NCI-H748 treated with DMSO at 0.1 percent for 48 hours (cell line): ENCODE data around the gene CACNA1D.
"Not testable (repeated sequence)": the region's sequence is repeated elsewhere in the genome, so short reads cannot be mapped to it uniquely, and the experiment has no call there.

Experiments used
- DNase-seq: peaks from one replicate; lab custom pipeline; 2025; lab: John Stamatoyannopoulos, UW

CACNA1D gene

DNA sequence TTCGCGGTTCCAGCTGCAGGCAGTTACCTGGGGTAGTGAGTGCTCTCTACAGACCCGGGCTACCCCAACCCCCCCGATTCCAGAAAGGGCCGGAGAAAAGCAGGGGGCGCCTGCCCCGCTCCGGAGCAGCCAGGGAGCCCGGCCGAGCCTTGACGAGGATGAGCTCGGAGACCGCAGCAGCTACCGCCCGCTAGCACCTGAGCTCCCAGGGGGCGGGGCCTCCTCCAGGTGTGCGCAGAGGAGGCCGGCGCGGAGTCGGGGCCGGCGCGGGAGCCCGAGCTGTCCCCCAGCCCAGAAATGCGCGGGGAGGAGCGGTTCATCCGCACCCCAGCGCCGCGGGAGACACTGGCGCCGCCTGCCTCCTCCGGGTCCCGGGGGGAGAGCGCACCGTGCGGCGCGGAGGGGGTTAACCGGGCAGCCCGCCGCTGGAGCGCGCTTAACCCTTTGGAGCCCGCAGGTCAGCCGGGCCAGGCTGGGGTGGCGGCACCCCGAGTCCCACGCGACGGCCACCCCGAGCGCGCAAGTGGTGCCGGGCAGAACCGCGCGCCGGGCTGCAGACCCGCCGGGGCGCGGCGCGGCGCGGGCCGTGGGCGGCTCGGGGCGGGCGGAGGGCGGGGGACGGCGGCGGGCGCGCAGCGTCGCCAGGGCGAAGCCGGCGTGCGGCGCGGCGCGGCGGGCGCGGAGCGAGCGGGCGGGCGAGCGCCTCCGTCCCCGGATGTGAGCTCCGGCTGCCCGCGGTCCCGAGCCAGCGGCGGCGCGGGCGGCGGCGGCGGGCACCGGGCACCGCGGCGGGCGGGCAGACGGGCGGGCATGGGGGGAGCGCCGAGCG is at the start of gene CACNA1D:
Gene CACNA1D (plus strand): TSS at position 649 of the 829 bp plus-strand sequence. CDS start 556 bp downstream, outside the sequence.
- DNase-seq, result peak; percentile 20

DNA sequence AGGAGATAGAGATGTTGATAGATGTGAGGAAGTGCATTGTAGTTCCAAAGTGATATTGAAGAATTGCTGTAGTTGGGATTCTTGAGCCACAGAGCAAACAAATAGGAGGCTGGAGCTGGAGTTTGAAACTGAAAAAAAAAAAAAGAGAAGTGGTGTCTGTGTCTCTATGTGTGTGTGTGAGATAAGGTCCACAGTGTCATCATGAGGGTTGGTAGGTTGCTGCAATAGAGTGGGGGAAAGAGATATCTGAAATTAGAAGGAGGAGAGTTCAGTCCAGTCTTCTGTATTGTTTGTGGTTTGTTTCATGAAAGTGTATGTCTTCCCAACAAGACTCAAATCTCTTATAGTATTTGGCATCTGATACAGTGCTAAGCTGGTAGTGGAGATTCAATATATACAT is 37.3 kb upstream of the CACNA1D start:
- no peak for DNase-seq

DNA sequence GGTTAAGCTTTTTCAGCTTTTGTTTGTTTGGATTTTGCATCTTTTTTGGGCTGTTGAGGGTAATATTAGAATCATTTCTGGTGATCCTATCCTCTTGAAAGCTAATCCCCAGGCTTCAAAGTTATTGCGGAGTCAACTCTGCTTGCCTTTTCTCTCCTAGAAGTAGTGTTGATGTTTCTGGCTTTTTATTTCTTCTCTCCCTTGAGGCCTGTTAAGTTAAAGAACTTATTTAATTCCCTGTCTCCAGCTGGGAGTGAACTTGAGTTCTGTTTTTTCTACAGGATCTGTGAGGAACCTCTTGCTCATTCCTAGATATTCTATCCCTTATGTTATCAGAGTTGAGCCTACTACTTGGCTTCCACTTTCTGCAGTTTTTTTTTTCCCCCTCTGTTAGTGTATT is 34.1 kb upstream of the CACNA1D start:
- no peak for DNase-seq

DNA sequence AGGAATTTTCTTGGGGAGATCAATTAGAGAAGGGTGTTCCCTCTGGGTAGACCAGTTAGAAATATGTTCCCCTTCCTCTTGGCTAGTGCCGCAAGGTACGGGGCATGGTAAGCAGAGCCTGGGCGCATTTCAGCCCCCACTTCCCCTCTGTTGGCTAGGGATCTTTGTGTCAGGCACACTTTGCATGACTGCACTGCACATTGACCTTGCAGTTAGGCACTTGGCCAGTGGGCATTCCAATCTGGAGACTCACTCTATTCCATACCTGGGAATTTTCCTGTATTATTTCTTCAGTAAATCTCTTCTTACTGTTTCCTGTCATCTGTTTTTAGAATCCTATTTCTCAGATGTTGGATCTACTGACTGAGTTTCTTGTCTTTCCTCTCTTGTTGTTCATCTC is 30.0 kb upstream of the CACNA1D start:
- no peak for DNase-seq

DNA sequence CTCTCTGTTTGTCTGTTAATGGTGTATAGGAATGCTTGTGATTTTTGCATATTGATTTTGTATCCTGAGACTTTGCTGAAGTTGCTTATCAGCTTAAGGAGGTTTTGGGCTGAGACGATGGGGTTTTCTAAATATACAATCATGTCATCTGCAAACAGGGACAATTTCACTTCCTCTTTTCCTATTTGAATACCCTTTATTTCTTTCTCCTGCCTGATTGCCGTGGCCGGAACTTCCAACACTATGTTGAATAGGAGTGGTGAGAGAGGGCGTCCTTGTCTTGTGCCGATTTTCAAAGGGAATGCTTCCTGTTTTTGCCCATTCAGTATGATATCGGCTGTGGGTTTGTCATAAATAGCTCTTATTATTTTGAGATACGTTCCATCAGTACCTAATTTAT is 24.7 kb upstream of the CACNA1D start:
- not testable (repeated sequence) for DNase-seq

DNA sequence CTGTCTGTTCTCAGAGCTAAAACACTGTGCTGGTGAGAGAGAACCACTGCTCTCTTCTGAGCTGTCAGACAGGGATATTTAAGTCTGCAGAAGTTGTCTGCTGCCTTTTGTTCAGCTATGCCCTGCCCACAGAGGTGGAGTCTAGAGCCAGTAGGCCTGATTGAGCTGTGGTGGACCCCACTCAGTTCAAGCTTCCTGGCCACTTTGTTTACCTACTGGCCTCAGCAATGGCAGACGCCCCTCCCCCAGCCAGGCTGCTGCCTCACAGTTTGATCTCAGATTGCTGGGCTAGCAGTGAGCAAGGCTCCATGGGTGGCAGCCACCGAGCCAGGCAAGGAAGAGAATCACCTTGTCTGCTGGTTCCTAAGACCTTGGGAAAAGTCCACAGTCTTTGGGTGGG is 21.0 kb upstream of the CACNA1D start:
- DNase-seq, result no peak

DNA sequence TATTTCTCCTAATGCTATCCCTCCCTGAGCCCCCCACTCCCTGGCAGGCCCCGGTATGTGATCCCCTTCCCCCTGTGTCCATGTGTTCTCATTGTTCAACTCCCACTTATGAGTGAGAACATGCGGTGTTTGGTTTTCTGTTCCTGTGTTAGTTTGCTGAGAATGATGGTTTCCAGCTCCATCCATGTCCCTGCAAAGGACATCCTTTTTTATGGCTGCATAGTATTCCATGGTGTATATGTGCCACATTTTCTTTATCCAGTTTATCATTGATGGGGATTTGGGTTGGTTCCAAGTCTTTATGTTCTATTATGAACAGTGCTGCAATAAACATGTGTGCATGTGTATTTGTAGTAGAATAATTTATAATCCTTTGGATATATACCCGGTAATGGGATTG is 18.0 kb upstream of the CACNA1D start:
- not testable (repeated sequence) for DNase-seq

DNA sequence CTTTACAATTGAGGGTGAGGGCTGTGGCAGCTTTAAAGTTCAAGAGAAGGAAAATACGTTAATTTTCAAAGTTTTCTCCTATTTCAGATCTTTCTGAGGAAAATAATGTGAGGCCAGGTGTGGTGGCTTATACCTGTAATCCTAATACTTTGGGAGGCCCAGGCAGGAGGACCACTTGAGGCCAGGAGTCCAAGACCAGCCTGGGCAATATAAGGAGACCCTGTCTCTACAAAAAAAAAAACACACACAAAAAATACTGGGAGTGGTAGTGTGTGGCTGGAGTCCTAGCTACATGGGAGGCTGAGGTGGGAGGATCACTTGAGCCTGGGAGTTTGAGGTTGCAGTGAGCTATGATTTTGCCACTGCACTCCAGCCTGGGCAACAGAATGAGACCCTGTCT is 16.7 kb upstream of the CACNA1D start:
- DNase-seq, result not testable (repeated sequence)

DNA sequence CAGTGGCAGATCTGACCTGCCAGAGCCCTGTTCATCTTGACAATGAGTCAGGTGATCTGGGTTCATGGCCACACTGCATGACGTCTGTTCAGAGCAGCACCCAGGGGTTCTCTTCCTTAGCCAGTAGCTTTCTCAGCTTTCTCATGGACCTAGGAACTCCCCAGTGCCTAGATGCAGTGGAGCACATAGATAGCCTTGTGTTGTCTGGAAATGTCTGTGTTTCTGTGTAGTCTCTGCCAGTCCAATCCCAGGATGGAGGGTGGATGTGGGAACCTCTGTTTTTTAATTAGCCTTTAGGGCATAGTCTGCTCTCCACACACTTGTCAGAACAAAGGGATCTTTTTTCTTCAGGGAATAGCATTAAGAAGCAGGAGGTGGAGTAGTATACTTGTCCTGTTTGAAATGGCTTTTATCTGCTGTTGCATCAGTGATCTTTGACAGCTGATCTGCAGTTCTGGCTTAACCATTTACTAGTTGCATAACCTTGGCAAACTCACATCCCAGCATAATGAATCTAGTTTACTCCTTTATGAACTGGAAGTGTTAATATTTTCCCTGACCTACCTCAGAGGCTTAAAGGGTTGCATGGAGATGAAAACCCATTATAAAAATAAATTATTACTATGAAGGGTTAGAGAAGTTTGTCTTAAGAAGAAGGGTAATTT is 16.1 kb upstream of the CACNA1D start:
- no peak for DNase-seq

DNA sequence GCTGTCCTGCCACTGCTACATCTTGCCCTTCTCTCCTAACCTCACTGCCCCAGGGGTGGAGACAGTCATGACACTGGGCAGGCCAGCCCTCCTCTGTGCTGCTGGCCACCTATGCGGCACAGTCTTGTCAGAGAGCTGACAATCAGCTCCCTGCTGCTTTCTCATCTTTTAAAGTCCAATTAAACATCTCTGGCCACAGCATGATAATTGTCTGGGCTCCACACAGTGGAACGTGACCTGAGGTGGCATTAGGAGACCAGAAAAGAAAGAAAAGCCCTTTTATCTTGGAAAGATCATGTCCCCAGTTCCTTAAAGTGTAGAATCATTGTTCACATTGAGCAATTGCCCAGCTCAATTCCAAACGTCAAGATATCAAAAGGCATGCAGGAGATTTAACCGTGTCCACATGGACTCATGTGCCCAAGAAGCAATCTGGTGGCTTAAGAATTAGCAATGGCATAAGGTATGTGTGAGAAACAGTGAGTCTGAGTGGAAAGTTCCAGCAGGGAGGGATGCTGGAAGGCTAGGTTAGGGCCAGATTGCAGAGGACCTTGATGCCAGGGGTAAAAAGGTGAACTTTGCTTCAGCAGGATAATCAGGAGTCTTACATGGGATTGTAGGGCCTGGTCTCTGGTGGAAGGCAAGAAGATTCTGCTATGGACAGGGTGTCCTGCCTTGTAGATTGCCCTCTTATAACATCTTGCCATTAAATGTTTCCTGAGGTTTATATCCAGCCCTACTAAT is 15.3 kb upstream of the CACNA1D start:
- DNase-seq, result no peak

DNA sequence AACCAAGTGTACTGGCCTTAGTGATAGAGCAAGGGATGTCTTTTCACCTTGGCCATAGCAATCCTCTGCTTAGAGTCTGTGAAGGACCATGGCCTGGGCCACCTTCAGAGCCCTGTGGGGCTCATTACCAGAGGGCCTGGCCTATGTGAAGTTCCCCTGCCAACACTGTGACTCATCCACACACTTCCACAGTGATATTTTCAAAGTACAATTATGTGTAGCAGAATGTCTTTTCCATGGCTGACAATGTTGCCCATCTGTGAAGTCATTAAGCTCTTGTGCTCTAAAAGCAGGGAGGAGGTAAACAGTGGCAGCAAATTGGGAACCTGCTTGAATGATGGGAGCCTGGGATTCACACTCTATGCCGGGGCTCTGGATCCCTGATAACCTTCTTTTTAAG is 12.2 kb upstream of the CACNA1D start:
- DNase-seq, result no peak

DNA sequence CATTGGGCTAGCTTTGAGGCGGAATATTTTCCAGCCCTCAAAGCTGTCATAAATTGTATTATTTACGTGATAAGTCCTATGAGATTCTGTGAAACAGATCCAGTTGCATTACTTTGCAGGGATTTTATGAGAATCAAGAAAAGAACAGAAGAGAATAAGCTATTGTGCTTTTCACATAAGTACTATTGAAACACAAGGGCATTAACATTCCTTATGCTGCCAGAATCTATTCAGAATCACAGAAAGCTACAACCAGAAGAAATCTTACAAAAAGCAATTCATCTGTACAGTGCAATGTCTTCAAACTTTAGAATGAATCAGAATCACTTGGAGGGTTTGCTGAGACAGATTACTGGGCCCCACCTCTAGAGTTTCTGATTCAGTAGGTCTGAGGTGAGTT is 10.6 kb upstream of the CACNA1D start:
- DNase-seq, result no peak

DNA sequence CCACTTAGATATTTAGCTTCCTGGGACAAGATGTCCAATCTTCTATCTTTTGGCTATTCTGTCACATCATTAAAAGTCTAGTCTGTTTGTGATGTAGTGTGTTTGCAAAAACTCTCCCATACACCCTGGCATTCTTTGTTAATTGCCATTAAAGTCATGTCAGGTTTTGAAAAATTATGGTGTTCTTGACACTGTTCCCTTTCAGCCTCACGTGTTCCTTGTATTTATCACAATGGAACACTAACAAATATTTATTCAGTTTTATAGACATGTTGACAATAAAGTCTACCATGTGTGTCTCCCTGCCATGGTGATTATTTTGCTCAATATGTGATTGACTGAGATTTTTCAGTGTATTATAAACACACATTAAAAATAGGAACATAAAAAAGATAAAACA is 9.4 kb upstream of the CACNA1D start:
- DNase-seq, result no peak

DNA sequence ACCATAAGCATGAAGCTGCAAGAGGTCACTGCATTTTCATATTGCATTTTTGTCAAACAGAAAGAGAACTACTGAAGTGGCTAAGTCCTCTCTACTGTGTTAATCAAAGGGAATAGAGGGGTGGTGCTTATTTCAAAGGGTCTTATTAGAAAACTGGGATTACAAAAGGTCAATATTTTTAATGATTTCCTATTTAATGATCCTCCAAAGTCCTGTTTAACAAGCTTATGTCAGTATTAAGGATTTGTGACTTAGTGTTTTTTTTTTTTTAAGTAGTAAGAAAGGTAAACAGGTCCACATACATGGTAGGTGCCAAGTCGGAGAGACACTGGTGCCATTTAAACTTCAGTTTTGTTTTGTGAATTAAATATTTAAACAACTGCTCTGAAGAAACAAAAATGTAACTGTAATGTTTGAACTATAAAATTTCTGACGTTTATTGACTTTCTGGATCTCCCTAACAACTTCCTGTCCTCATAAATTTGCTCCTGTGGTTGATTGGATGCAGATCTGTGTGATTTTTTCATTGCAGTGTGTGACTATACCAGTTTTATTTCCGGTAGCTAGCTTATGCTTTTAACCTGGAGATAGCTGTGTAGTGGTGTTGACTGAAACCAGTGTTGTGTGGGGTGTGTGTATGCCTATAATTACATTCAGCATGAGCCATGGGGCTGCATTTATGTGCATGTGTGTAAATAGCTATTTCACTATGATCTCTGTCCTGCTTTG is 8.6 kb upstream of the CACNA1D start:
- DNase-seq, result peak; percentile 33

DNA sequence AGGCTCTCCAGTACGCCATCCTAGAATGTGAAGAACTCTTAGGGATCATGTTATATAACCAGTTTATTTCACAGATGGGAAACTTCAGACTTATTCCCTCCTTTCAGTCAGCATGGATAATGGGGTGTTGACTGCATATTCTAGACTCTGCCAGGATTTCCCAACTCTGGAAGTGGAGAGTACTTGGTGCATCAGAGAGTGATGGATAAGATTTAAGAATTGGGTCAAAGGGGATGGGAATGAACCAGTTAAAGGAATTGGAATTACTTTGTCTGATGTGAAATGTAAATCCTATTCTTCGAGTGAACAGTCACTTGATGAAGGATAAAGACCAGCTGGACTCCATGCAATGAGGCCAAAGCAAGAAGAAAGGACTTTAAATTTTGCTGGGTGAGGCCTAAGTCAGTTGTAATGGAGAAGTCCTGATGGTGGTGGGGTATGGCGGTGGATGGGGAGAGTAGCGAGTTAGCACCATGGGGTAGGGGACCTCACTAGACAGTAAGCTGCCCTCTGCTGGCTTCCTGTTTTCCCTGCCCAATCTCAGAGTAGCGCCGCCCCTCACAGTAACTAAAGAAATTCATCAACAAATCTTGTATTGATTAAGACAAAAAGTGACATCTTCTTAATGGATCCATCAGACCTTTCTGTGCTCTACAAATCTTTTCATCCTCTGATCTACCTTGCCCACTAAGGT is 7.3 kb upstream of the CACNA1D start:
- DNase-seq, result no peak

DNA sequence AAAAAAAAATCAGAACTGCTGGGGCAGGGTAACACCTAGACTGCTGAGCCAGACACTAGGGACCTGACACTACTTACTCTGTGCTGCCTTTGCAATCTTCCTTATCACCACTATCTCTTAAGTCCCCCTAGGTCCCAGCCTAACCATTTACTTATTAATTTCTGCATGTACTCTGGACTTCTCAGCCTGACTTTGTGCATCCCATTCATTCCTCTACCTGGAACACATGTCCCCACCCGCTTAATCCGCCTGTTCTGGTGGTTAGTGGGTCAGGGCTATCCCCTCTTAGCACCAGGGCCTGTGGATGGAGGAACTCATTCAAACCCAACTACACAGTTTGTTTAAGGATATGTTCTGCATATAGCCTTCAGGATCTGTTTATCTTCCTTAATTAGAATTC is 5.0 kb upstream of the CACNA1D start:
- no peak for DNase-seq

DNA sequence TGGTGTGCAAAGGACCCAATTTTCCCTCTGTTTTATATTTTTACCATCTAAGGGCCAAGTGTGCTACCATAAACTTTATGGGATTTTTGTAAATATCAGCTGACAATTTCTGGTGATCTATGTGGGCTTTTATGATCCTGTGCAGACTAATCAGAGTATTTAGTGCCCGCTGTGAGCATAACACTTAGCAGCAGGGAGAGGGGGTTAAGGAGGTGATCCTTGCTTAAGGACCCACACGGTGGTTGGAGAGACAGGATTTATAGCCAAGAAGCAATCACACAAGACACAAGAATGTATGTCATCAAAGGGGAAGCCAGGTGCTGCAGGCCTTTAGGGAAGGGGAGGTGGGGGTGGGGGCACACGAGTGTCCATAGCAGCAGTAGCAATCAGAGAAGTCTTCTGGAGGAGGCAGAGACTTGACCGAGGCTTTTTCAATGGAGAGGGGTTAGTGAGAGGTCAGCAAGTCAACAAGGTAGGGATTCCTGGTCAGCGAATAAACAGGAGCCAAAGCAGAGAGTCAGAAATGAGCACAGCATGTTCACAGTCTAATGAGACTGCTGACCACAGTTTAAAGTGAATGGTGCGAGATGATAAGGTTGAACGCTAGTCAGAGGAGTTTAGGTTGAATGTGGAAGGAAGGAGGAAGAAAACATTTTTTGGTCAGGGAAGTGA is 4.5 kb upstream of the CACNA1D start:
- no peak for DNase-seq

DNA sequence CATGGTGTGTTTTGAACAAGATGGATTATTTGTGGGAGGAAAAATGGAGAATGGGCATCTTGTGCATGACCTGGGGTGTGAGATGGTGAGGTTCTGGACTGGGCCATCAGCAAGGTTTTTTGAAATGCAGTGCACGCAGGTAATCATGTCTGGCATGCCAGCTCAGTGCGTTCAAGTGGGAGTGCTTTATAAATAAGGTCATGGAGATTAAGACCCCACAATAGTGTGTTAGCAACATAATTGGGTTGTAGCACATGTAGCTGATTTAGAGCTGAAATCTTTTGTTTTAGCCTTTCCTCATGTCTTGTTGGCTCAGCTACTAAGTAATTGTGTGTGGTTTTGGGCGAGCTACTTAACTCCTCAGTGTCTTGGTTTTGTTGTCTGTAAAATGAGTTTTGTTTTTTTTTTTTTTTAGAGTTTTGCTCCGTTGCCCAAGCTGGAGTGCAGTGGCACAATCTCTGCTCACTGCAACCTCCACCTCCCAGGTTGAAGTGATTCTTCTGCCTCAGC is 3.9 kb upstream of the CACNA1D start:
- DNase-seq, result no peak

DNA sequence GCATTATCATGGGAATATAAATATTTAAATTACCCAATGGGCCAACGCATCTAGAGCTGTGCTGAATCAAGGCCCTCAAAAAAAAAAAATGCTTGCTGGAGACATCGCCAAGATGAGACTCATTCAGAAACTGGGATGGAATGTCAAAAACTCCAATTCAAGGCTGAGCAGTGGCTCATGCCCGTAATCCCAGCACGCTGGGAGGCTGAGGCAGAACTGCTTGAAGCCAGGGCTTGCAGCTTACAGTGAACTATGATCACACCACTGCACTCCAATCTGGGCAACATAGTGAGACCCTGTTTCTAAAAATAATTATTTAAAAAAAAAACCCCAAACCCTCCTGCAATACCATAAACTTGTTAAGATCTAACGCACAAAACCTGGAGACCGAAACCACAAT is 3.1 kb upstream of the CACNA1D start:
- DNase-seq, result no peak

DNA sequence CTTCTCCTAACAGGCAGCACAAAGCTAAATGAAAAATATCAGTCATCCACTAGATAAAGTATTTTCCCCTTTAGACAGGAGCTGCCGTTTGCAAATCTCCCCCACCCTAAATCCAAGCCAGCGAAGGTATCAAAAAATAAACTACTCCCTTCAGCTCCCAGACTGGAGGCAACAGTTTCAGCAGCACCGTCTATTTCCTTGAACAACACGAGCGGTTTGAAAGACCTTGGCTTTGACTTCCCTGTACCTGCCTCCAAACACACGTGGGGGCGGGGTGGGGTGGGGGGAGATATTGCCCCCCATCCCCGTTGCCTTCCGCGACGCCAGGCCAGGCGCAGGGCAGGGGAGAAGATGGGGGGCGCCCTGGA is 832 bp upstream of the CACNA1D start:
- no peak for DNase-seq

DNA sequence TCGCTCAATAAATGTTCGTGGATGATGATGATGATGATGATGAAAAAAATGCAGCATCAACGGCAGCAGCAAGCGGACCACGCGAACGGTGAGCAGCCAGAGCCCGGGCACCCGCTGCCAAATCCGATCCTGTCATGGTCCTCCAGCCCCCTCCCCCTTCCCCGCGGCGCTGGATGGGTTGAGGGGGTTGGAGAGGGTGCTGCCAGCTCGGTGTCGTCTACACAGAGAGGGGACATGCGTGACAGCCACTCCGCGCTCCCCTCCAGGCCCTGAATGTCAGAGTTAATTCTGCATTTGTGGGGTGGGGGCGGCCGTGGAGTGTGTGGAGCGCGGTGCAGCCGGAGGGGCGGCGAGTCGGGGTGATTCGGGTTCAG is 722 bp downstream of the CACNA1D start:
- DNase-seq, result no peak
